Epithelial cell of proximal tubule (primary cell): Measurements from ENCODE around the gene RNF126. TPM values are rescaled to one million over a fixed set of nuclear protein-coding genes. Genes with fewer than 3 reads are reported as not detected.

ENCODE experiments used
- DNase-seq: peaks from one replicate; pipeline ENCODE4 v3.0.0-alpha.2; 2011; ENCODE audit warnings: low read depth
- H3K4me3 ChIP-seq: 2 replicates; pipeline ENCODE4 v1.5.1; 2011; ENCODE audit warnings: low read depth, mild to moderate bottlenecking, low read length
- CTCF ChIP-seq: conservative IDR thresholded peaks from 2 replicates; pipeline ENCODE4 v1.5.1; 2012; ENCODE audit warnings: low read depth, mild to moderate bottlenecking, low read length
- total RNA-seq: library from RNA; depleted of rRNA; stranded (reverse); fragments of >200 nt; gene quantifications from 2 replicates; pipeline ENCODE4 v1.2.3, GENCODE V29; 2015

Gene RNF126
- total RNA-seq, 1 donor from 2014 or later: 102 TPM

GRCh38 chr19:690203-690602 lies 27.2 kb upstream of the RNF126 start:
- TF ChIP-seq CTCF: no peak
- no peak overlapping the region for H3K4me3 ChIP-seq
- no peak for DNase-seq

DNA sequence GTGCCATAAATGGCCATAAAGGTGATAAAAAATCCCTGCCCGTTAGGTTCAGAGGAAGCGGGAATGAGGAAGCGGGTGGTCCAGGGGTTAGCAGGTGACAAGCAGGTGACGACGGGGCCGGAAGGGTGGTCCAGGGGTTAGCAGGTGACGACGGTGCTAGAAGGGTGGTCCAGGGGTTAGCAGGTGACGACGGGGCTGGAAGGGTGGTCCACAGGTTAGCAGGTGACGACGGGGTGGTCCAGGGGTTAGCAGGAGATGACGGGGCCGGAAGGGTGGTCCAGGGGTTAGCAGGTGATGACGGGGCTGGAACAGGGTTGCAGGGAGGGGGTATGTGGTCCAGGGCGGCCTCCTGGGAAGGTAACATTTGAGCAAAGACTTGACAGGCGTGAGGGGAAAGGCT lies 26.0 kb upstream of the RNF126 start:
- no peak for DNase-seq
- no peak overlapping the region for H3K4me3 ChIP-seq
- TF ChIP-seq CTCF: no peak

- TF ChIP-seq CTCF: no peak
- DNase-seq: no peak
- H3K4me3 ChIP-seq: no peak overlapping the region
These were observed 25.2 kb upstream of the RNF126 start for GRCh38 chr19:688214-688613.

GRCh38 chr19:687569-688166 lies 24.7 kb upstream of the RNF126 start:
- H3K4me3 ChIP-seq: no peak overlapping the region
- no peak for DNase-seq
- no peak for TF ChIP-seq CTCF

DNA sequence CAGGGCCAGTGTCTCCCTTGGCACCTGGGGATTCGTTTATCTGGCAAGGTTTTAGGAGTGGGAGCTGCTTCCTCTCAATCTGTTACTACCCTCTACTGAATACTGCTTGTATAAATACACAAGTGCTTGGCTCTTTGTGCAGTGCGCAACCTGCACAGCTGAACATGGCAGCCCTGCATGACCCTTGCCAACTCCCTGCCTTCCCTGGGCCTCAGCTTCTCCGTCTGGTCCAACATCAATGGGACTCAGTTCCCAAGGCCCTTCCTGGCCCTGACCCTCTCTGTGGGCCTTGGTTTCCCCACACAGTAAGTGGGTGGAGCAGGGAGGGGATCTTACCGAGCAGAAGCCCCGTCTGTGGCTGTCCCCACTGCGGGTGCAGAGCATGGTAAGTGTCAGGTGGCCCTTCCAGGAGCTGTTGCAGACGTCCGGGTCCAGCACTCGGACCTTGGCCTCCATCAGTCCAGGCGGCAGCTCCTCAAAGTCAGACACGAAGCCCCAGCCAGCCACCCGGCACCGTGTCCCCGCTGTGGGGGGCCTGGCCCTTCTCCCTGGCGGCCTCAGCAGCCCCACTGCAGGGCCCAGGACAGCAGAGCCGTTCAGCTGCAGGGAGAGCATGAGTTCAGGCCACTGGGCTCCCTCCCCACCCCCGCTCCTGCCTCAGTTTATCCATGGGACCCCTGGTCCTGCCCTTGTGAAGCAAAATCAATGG lies 23.7 kb upstream of the RNF126 start:
- no peak overlapping the region for H3K4me3 ChIP-seq
- TF ChIP-seq CTCF: no peak
- no peak for DNase-seq

- no peak for DNase-seq
- H3K4me3 ChIP-seq: no peak overlapping the region
- no peak for TF ChIP-seq CTCF
These were observed 22.5 kb upstream of the RNF126 start for GRCh38 chr19:685454-685931.
